Peyer's patch (tissue), 4 donors: ENCODE results near the gene SLC22A23.

Experiments
- CTCF ChIP-seq, 6 experiments: fragments of 450-650 bp in 4 of 6; fragments of 200-600 bp in 2 of 6; sonication (generic) in 1 of 6; IDR thresholded peaks; one replicate each; pipeline ENCODE4 v1.5.1; 2017 to 2019; ENCODE audit warnings: antibody characterized with exemption in 6 of 6, mild to moderate bottlenecking in 3 of 6, moderate library complexity in 1 of 6
- POLR2A ChIP-seq, 2 donors: fragments of 450-650 bp; IDR thresholded peaks; one replicate each; pipeline ENCODE4 v1.5.1; 2017; ENCODE audit warnings: antibody characterized with exemption in 2 of 2, mild to moderate bottlenecking in 2 of 2, moderate library complexity in 2 of 2

GRCh38 chr6:3400162-3400561, 56.7 kb downstream of the SLC22A23 start:
- TF ChIP-seq CTCF (IDR thresholded peaks at IDR 0.05) (no peak), POLR2A (IDR thresholded peaks at IDR 0.05) (no peak)
